Endothelial cell of umbilical vein (primary cell): Measurements from ENCODE around the gene GHRHR. TPM values are rescaled to one million over a fixed set of nuclear protein-coding genes. Genes with fewer than 3 reads are reported as not detected.

Experiments
- BruUV-seq: library from RNA; stranded (reverse); fragments of 400-500 nt; replicated peaks from 2 replicates; lab custom pipeline; 2021; lab: Mats Ljungman, UMichigan
- CTCF ChIA-PET: fragments of 300-600, 350-600 bp; sonication (Branson Sonifier 250); formaldehyde crosslinking; loops from one replicate; lab custom pipeline; 2021; ENCODE audit warnings: antibody characterized with exemption, inconsistent platforms; lab: Charles Lee
- POLR2A ChIA-PET: fragments of 300-600, 350-600 bp; sonication (Branson Sonifier 250); formaldehyde crosslinking; loops from one replicate; lab custom pipeline; 2021; ENCODE audit warnings: antibody characterized with exemption, inconsistent platforms; lab: Charles Lee
- DNase-seq: peaks from one replicate; pipeline ENCODE4 v3.0.0-alpha.2; 2011; ENCODE audit warnings: low read depth, low spot score
- FAIRE-seq: peaks from 2 replicates; lab custom pipeline; 2011; peaks lifted over from hg19 to GRCh38; lab: Jason Lieb, UNC
- H2AFZ ChIP-seq: 2 replicates; pipeline ENCODE4 v1.6.0; 2012; ENCODE audit warnings: low read depth, low read length, control low read depth, inconsistent platforms
- H3K27ac ChIP-seq: 2 replicates; pipeline ENCODE4 v1.5.1; 2011; ENCODE audit warnings: low read depth, mild to moderate bottlenecking, control low read depth, low read length, moderate library complexity; ENCODE audit not compliant: insufficient read depth
- H3K27me3 ChIP-seq, 2 experiments: 2 replicates each; pipeline versions ENCODE4 v1.6.0 to v1.6.1; 2011; ENCODE audit warnings: low read length in 2 of 2, mixed read lengths in 1 of 2; ENCODE audit not compliant: control insufficient read depth in 2 of 2, insufficient read depth in 2 of 2
- H3K36me3 ChIP-seq, 2 experiments: 2 replicates in 1 of 2; 3 replicates in 1 of 2; pipeline ENCODE4 v1.5.1; 2011; ENCODE audit warnings: low read length in 2 of 2, mild to moderate bottlenecking in 1 of 2, moderate library complexity in 1 of 2; ENCODE audit not compliant: control insufficient read depth in 2 of 2, insufficient read depth in 2 of 2; ENCODE audit errors: extremely low read depth in 1 of 2
- H3K4me1 ChIP-seq: 3 replicates; pipeline ENCODE4 v1.5.1; 2011; ENCODE audit warnings: mild to moderate bottlenecking, low read length; ENCODE audit not compliant: control insufficient read depth, insufficient read depth; ENCODE audit errors: extremely low read depth
- H3K4me2 ChIP-seq: 2 replicates; pipeline ENCODE4 v1.6.1; 2011; ENCODE audit warnings: low read length, control low read depth, mixed read lengths; ENCODE audit not compliant: insufficient read depth
- H3K4me3 ChIP-seq, 3 experiments: fragments of 200-600 bp in 1 of 3; sonication (generic), shearing (Covaris generic) in 1 of 3; replicated peaks in 1 of 3; 2 replicates each; pipeline ENCODE4 v1.5.1; 2011 to 2016; ENCODE audit warnings: control low read depth in 3 of 3, low read length in 3 of 3, mild to moderate bottlenecking in 2 of 3, inconsistent platforms in 1 of 3, low read depth in 1 of 3, moderate library complexity in 1 of 3; ENCODE audit not compliant: insufficient read depth in 1 of 3
- H3K79me2 ChIP-seq: 2 replicates; pipeline ENCODE4 v1.6.0; 2012; ENCODE audit warnings: low read length, inconsistent platforms; ENCODE audit not compliant: control insufficient read depth, insufficient read depth
- H3K9ac ChIP-seq: replicated peaks from 2 replicates; pipeline ENCODE3; 2011; ENCODE audit warnings: low read length, control low read depth; ENCODE audit not compliant: insufficient read depth; ENCODE audit errors: extremely low read depth
- H3K9me1 ChIP-seq: replicated peaks from 3 replicates; pipeline ENCODE4 v1.6.0; 2011; ENCODE audit warnings: mild to moderate bottlenecking, low read length; ENCODE audit not compliant: control insufficient read depth, insufficient read depth; ENCODE audit errors: extremely low read depth
- H3K9me3 ChIP-seq: replicated peaks from 2 replicates; pipeline ENCODE4 v1.5.1; 2012; ENCODE audit warnings: low read length, inconsistent platforms; ENCODE audit not compliant: control insufficient read depth, insufficient read depth
- H4K20me1 ChIP-seq: replicated peaks from 2 replicates; pipeline ENCODE3; 2011; ENCODE audit warnings: mild to moderate bottlenecking, low read length; ENCODE audit not compliant: control insufficient read depth, insufficient read depth; ENCODE audit errors: extremely low read depth
- EZH2 ChIP-seq: IDR thresholded peaks from 2 replicates; pipeline ENCODE4 v1.6.1; 2012; ENCODE audit warnings: borderline replicate concordance, low read depth, mild to moderate bottlenecking, moderate library complexity, low read length, inconsistent platforms; ENCODE audit not compliant: severe bottlenecking
- FOS ChIP-seq: IDR thresholded peaks from 2 replicates; pipeline ENCODE4 v1.6.1; 2011; ENCODE audit warnings: mild to moderate bottlenecking, low read length, moderate library complexity, borderline replicate concordance; ENCODE audit not compliant: insufficient read depth
- GATA2 ChIP-seq: IDR thresholded peaks from 2 replicates; pipeline ENCODE4 v1.7.0; 2011; ENCODE audit warnings: low read depth, mild to moderate bottlenecking, moderate library complexity, mixed read lengths, low read length; ENCODE audit not compliant: insufficient read length, insufficient read depth
- JUN ChIP-seq: IDR thresholded peaks from 2 replicates; pipeline ENCODE4 v1.6.1; 2011; ENCODE audit warnings: borderline replicate concordance, low read depth; ENCODE audit not compliant: insufficient read length, insufficient read depth
- MYC ChIP-seq: IDR thresholded peaks from one replicate; pipeline ENCODE4 v1.6.1; 2011; ENCODE audit warnings: mild to moderate bottlenecking, low read depth, low read length
- POLR2A ChIP-seq: IDR thresholded peaks from 2 replicates; pipeline ENCODE4 v1.6.1; 2012; ENCODE audit warnings: low read depth, mild to moderate bottlenecking, control low read depth, low read length
- POLR2AphosphoS5 ChIP-seq: IDR thresholded peaks from 2 replicates; pipeline ENCODE4 v1.6.1; 2012; ENCODE audit warnings: low read depth, mild to moderate bottlenecking, control low read depth, low read length, moderate library complexity; ENCODE audit not compliant: insufficient read depth
- dilution Hi-C: fragments of 300-500 bp; cut with MboI; formaldehyde crosslinking; loops from one replicate; pipeline ENCODE4 v1.15.0; 2019; ENCODE audit warnings: low sequenced_read_pairs; ENCODE audit not compliant: extremely low pct_ligation_motif_present
- intact Hi-C: fragments of 100-400 bp; cut with micrococcal nuclease; formaldehyde crosslinking; loops from one replicate; pipeline ENCODE4 v1.10.0; 2022
- polyA plus RNA-seq, 4 experiments: library from polyadenylated mRNA; depleted of rRNA in 3 of 4; stranded (reverse) in 3 of 4; unstranded in 1 of 4; fragments of >200 nt; gene quantifications; 2 replicates each; pipeline versions ENCODE4 v1.2.1 to v1.2.3, GENCODE V29; 2011 to 2012; ENCODE audit warnings: missing spikeins in 1 of 4
- total RNA-seq: library from RNA; stranded (reverse); gene quantifications from 2 replicates; pipeline ENCODE4 v1.2.3, GENCODE V29; 2021
- TF ChIP-seq, protein P1 (sequence below): IDR thresholded peaks from 2 replicates; pipeline ENCODE4 v1.6.1; 2011; ENCODE audit not compliant: insufficient read depth, insufficient read length
- TF ChIP-seq, protein P2 (sequence below), 2 donors: IDR thresholded peaks; 1 replicate in 1 of 2; 2 replicates in 1 of 2; pipeline ENCODE4 v1.5.1; 2011; ENCODE audit warnings: low read length in 2 of 2, mild to moderate bottlenecking in 2 of 2, moderate library complexity in 2 of 2, control low read depth in 1 of 2, inconsistent platforms in 1 of 2, low read depth in 1 of 2; ENCODE audit not compliant: insufficient read depth in 1 of 2; ENCODE audit errors: extremely low read depth in 1 of 2

GHRHR gene
- total and polyA plus RNA-seq, 2 donors (not counting 3 experiments of a cell fraction or from before 2014, with no cell fraction given), result not detected

DNA sequence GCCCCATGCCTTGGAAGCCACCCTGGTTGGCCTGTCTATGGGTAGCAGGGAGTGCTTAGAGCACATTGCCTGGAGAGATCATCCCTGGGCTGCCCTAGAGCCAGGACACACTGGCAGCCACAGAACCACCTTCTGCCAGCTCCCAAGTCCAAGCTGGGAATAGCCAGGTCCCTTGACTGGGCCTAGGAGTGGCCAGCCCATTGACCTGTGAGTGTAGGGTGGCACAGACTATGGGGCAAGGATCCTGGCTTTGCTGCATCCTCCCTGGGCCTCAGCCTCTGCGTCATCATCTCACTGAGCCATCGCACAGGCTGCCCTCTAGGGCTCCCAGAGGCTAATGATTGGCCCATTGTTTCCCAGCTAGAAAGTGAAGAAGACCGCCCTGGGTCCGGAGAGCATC is 45.1 kb upstream of the GHRHR start:
- Histone ChIP-seq H3K4me1 (peaks cover 33% of the 10 kb centered on the region), H3K9ac (no peak overlapping the region), H3K79me2 (no peaks in the 10 kb centered on the region), H3K9me3 (no peaks in the 10 kb centered on the region), H3K27me3 (no peaks in the 10 kb centered on the region), H4K20me1 (no peaks in the 10 kb centered on the region), H3K4me2 (no peak overlapping the region), H3K27ac (no peak overlapping the region), H3K36me3 (no peaks in the 10 kb centered on the region), H2AFZ (no peak overlapping the region), H3K4me3 (no peak overlapping the region), H3K9me1 (no peaks in the 10 kb centered on the region)
- ChIA-PET CTCF (interaction anchor here (1.0 to 1.4 kb wide), 2 partner anchors 10 to 115 kb away, joined by 3 read pairs; no protein-coding TSS in a partner anchor), POLR2A (no interaction called here)
- FAIRE-seq (no peak), DNase-seq (no peak)
- intact Hi-C loops, result no loop called here
- dilution Hi-C loops, result no loop called here
- BruUV-seq, result no TSS peak
- TF ChIP-seq MYC (no peak), JUN (no peak)
- TF ChIP-seq, protein P1, sequence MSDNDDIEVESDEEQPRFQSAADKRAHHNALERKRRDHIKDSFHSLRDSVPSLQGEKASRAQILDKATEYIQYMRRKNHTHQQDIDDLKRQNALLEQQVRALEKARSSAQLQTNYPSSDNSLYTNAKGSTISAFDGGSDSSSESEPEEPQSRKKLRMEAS, result no peak

DNA sequence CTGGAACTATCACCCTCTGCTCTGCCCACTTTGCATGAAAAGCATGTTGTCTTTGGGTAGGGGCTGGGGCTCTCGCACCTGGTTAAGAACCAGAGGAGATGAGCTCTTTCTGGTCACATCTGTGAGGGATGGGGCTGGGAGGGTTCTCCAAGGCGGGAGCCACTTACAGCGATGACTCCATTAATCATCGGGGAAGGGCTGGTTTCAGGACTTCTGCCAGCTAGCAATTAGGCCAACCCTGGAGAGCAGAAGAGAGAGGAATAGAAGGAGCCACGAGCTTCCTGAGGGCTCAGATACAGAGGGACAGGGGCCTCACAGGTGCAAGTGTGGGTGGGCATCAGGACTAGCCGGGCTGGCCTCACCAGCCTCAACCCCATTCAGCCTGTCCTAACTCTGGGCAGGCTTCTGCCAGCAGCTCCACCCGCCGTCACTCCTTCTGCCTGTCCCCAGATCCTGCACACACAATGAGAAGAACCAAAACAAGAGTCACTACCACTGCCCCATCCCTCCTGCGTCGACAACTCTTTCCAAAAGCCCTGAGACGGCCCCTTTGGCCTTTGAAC is 43.7 kb upstream of the GHRHR start:
- no TSS peak for BruUV-seq
- dilution Hi-C loops, result no loop called here
- no peak overlapping the region for H3K4me3 ChIP-seq
- DNase-seq (no peak), FAIRE-seq (peak; percentile 48)
- ChIA-PET POLR2A (no interaction called here), CTCF (interaction anchor here (1.1 to 2.5 kb wide), 3 partner anchors 12 to 19 kb away, joined by 3 to 12 read pairs (median 5); no protein-coding TSS in a partner anchor)
- no peaks in the 10 kb centered on the region for H3K79me2 ChIP-seq
- H3K9me3 ChIP-seq, result no peaks in the 10 kb centered on the region
- no peak overlapping the region for H3K4me2 ChIP-seq
- no peaks in the 10 kb centered on the region for H3K27me3 ChIP-seq
- H3K9me1 ChIP-seq, result no peaks in the 10 kb centered on the region
- H3K27ac ChIP-seq, result peak overlapping the region; percentile 8
- peaks cover 0 to 5% of the 10 kb centered on the region in 2 experiments for H3K36me3 ChIP-seq
- H2AFZ ChIP-seq, result no peak overlapping the region
- peaks cover 25% of the 10 kb centered on the region for H3K4me1 ChIP-seq
- TF ChIP-seq, protein P1, result no peak
- no peak for TF ChIP-seq POLR2AphosphoS5
- TF ChIP-seq, protein P2, sequence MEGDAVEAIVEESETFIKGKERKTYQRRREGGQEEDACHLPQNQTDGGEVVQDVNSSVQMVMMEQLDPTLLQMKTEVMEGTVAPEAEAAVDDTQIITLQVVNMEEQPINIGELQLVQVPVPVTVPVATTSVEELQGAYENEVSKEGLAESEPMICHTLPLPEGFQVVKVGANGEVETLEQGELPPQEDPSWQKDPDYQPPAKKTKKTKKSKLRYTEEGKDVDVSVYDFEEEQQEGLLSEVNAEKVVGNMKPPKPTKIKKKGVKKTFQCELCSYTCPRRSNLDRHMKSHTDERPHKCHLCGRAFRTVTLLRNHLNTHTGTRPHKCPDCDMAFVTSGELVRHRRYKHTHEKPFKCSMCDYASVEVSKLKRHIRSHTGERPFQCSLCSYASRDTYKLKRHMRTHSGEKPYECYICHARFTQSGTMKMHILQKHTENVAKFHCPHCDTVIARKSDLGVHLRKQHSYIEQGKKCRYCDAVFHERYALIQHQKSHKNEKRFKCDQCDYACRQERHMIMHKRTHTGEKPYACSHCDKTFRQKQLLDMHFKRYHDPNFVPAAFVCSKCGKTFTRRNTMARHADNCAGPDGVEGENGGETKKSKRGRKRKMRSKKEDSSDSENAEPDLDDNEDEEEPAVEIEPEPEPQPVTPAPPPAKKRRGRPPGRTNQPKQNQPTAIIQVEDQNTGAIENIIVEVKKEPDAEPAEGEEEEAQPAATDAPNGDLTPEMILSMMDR (IDR thresholded peaks at IDR 0.05; ENCODE audit: extremely low read depth in 1 of 2, insufficient read depth in 1 of 2, low read depth in 1 of 2, low read length in 2 of 2), result no peak
- TF ChIP-seq EZH2, result no peak
- no peak for TF ChIP-seq FOS
- no peak for TF ChIP-seq JUN
- TF ChIP-seq GATA2, result no peak
- TF ChIP-seq POLR2A, result no peak
- no peak for TF ChIP-seq MYC
- H4K20me1 ChIP-seq, result no peaks in the 10 kb centered on the region
- no peak overlapping the region for H3K9ac ChIP-seq
- intact Hi-C loops, result loop anchor here (1.0 to 2.0 kb wide), 2 partner anchors 51 to 71 kb away; no protein-coding TSS in a partner anchor
